Spleen (tissue), 7 donors: ENCODE data around the gene PSD2.

Source experiments
- POLR2AphosphoS5 ChIP-seq, 3 donors: sonication (generic); formaldehyde crosslinking; IDR thresholded peaks; one replicate each; pipeline ENCODE4 v1.5.1; 2017; ENCODE audit warnings: antibody characterized with exemption in 3 of 3
- TF ChIP-seq, protein P1 (sequence below), 11 experiments: fragments of 200-600 bp in 7 of 11; fragments of 450-650 bp in 4 of 11; sonication (generic) in 4 of 11; IDR thresholded peaks in 8 of 11; conservative IDR thresholded peaks in 3 of 11; 1 replicate in 7 of 11; 2 replicates in 4 of 11; pipeline versions ENCODE4 v1.4.0 to v1.8.0; 2016 to 2021; ENCODE audit warnings: antibody characterized with exemption in 11 of 11, inconsistent platforms in 4 of 11, mild to moderate bottlenecking in 1 of 11
- donor health status: DM: no; HTN: no; CAD: no; lungs with moderate emphysema.
- donor health status: DM: no; HTN: no; CAD: no.
- donor health status: DM: no; HTN: no; CAD: no.

DNA sequence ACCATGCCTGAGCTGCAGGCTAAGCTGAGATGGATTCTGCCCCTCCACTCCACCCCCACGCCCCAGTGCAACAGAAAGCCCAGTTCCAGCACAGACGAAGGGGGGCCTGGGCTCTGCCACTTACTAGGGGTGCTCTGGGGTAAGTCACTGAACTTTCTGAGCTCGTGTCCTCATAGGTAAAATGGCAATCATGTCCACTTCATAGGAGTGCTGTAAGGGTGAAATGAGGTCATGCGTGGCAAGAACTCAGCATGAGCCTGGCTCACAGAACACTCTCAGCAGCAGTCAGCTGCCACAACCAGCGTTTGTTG, 8.4 kb upstream of the PSD2 start:
- TF ChIP-seq, protein P1, sequence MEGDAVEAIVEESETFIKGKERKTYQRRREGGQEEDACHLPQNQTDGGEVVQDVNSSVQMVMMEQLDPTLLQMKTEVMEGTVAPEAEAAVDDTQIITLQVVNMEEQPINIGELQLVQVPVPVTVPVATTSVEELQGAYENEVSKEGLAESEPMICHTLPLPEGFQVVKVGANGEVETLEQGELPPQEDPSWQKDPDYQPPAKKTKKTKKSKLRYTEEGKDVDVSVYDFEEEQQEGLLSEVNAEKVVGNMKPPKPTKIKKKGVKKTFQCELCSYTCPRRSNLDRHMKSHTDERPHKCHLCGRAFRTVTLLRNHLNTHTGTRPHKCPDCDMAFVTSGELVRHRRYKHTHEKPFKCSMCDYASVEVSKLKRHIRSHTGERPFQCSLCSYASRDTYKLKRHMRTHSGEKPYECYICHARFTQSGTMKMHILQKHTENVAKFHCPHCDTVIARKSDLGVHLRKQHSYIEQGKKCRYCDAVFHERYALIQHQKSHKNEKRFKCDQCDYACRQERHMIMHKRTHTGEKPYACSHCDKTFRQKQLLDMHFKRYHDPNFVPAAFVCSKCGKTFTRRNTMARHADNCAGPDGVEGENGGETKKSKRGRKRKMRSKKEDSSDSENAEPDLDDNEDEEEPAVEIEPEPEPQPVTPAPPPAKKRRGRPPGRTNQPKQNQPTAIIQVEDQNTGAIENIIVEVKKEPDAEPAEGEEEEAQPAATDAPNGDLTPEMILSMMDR (IDR thresholded peaks at IDR 0.05 in 8 of 11, conservative IDR thresholded peaks at IDR 0.05 in 3 of 11), result no peak
- TF ChIP-seq POLR2AphosphoS5 (IDR thresholded peaks at IDR 0.05), result no peak
